GM12878 (cell line): Measurements from ENCODE around the gene SDCCAG8. TPM values are rescaled to one million over a fixed set of nuclear protein-coding genes. Genes with fewer than 3 reads are reported as not detected.

ENCODE experiments used
- ATAC-seq: fragments of 200-7000 bp; cut with Tn5 transposase; 3 replicates; pipeline ENCODE4 v1.9.1; 2020; ENCODE audit warnings: mild to moderate bottlenecking, moderate library complexity
- BruUV-seq: library from RNA; stranded (reverse); fragments of 400-500 nt; replicated peaks from 2 replicates; lab custom pipeline; 2021; lab: Mats Ljungman, UMichigan
- CTCF ChIA-PET: fragments of 300-600 bp; sonication (Branson Sonifier 250); formaldehyde crosslinking; extraction: SDS; loops from one replicate; lab custom pipeline; 2021; ENCODE audit warnings: inconsistent platforms; lab: Yijun Ruan, JAX
- POLR2A ChIA-PET: fragments of 350-600 bp; formaldehyde crosslinking; extraction: SDS; loops from one replicate; lab custom pipeline; 2021; ENCODE audit warnings: inconsistent platforms; lab: Charles Lee
- RAD21 ChIA-PET: fragments of 300-600 bp; sonication (Branson Sonifier 250); formaldehyde crosslinking; loops from one replicate; lab custom pipeline; 2023; ENCODE audit warnings: antibody characterized with exemption; ENCODE audit not compliant: unreplicated experiment; lab: Charles Lee
- SMC1A ChIA-PET: fragments of 300-600 bp; sonication (Branson Sonifier 250); formaldehyde crosslinking; loops from one replicate; lab custom pipeline; 2023; ENCODE audit not compliant: unreplicated experiment, uncharacterized antibody; lab: Charles Lee
- DNase-seq: peaks from one replicate; pipeline ENCODE4 v3.0.0-alpha.2; 2011; ENCODE audit warnings: low read depth, low spot score
- FAIRE-seq: peaks from 3 replicates; lab custom pipeline; 2011; peaks lifted over from hg19 to GRCh38; lab: Jason Lieb, UNC
- H2AFZ ChIP-seq: 2 replicates; pipeline ENCODE4 v1.6.0; 2011; ENCODE audit warnings: low read depth, low read length, control low read depth; ENCODE audit not compliant: control insufficient read depth
- H3K27ac ChIP-seq: 2 replicates; pipeline ENCODE4 v1.5.1; 2011; ENCODE audit warnings: control low read depth; ENCODE audit not compliant: control insufficient read depth, insufficient read depth
- H3K27me3 ChIP-seq, 2 experiments: replicated peaks in 1 of 2; 2 replicates each; pipeline versions ENCODE4 v1.6.0 to v1.6.1; 2011; ENCODE audit warnings: low read length in 1 of 2; ENCODE audit not compliant: control insufficient read depth in 2 of 2, insufficient read depth in 2 of 2
- H3K36me3 ChIP-seq, 2 experiments: 2 replicates each; pipeline ENCODE4 v1.5.1; 2011; ENCODE audit warnings: low read length in 1 of 2; ENCODE audit not compliant: control insufficient read depth in 2 of 2, insufficient read depth in 2 of 2
- H3K4me1 ChIP-seq: 2 replicates; pipeline ENCODE4 v1.6.1; 2011; ENCODE audit warnings: mild to moderate bottlenecking, low read length, moderate library complexity, mixed read lengths; ENCODE audit not compliant: control insufficient read depth, insufficient read depth
- H3K4me2 ChIP-seq: 2 replicates; pipeline ENCODE4 v1.6.0; 2011; ENCODE audit warnings: control low read depth; ENCODE audit not compliant: control insufficient read depth, insufficient read depth
- H3K4me3 ChIP-seq: fragments of 200-600 bp; sonication (generic); 2 replicates; pipeline ENCODE4 v1.5.1; 2016
- H3K79me2 ChIP-seq: 2 replicates; pipeline ENCODE4 v1.6.0; 2011; ENCODE audit warnings: low read length; ENCODE audit not compliant: control insufficient read depth, insufficient read depth
- H3K9ac ChIP-seq: 2 replicates; pipeline ENCODE4 v1.8.0; 2011; ENCODE audit warnings: low read length, control low read depth, mixed read lengths; ENCODE audit not compliant: control insufficient read depth, insufficient read depth
- H3K9me3 ChIP-seq: replicated peaks from 3 replicates; pipeline ENCODE4 v1.5.1; 2011; ENCODE audit warnings: mild to moderate bottlenecking, low read length; ENCODE audit not compliant: control insufficient read depth, insufficient read depth
- H4K20me1 ChIP-seq: 2 replicates; pipeline ENCODE4 v1.6.0; 2011; ENCODE audit not compliant: control insufficient read depth, insufficient read depth
- ASH2L ChIP-seq: fragments of 300-600, 200-600 bp; sonication (generic); IDR thresholded peaks from 2 replicates; pipeline ENCODE4 v1.6.1; 2017; ENCODE audit warnings: low read depth, mild to moderate bottlenecking, borderline replicate concordance
- BMI1 ChIP-seq: fragments of 450-650 bp; IDR thresholded peaks from 2 replicates; pipeline ENCODE4 v1.6.1; 2016; ENCODE audit warnings: mild to moderate bottlenecking, moderate library complexity, borderline replicate concordance
- DPF2 ChIP-seq: fragments of 450-650 bp; IDR thresholded peaks from 2 replicates; pipeline ENCODE4 v1.6.1; 2017; ENCODE audit warnings: mild to moderate bottlenecking
- ELK1 ChIP-seq: IDR thresholded peaks from 2 replicates; pipeline ENCODE4 v1.6.1; 2012; ENCODE audit warnings: low read depth, low read length, improper control_type of control experiment
- GABPA ChIP-seq: IDR thresholded peaks from 2 replicates; pipeline ENCODE4 v1.6.1; 2014; ENCODE audit warnings: antibody characterized with exemption, low read depth, mild to moderate bottlenecking, inconsistent platforms
- HSF1 ChIP-seq: fragments of 150-350 bp; IDR thresholded peaks from 2 replicates; pipeline ENCODE4 v1.6.1; 2014; ENCODE audit warnings: mild to moderate bottlenecking, low read depth, low read length
- IRF5 ChIP-seq: fragments of 450-650 bp; IDR thresholded peaks from 2 replicates; pipeline ENCODE4 v1.6.1; 2017; ENCODE audit warnings: borderline replicate concordance
- KLF5 ChIP-seq: fragments of 450-650 bp; IDR thresholded peaks from 2 replicates; pipeline ENCODE4 v1.6.1; 2014; ENCODE audit warnings: mild to moderate bottlenecking; ENCODE audit not compliant: partially characterized antibody
- NR2C2 ChIP-seq: IDR thresholded peaks from 2 replicates; pipeline ENCODE4 v1.6.1; 2011; ENCODE audit warnings: borderline replicate concordance, low read depth; ENCODE audit not compliant: control insufficient read depth, insufficient read length
- PKNOX1 ChIP-seq: fragments of 450-650 bp; IDR thresholded peaks from 2 replicates; pipeline ENCODE4 v1.6.1; 2016; ENCODE audit warnings: mild to moderate bottlenecking
- SMAD5 ChIP-seq: IDR thresholded peaks from 2 replicates; pipeline ENCODE4 v1.6.1; 2016; ENCODE audit warnings: antibody characterized with exemption, low read depth
- ZNF217 ChIP-seq: fragments of 450-650 bp; IDR thresholded peaks from 2 replicates; pipeline ENCODE4 v1.6.1; 2017; ENCODE audit warnings: antibody characterized with exemption, mild to moderate bottlenecking
- ZNF384 ChIP-seq: IDR thresholded peaks from 2 replicates; pipeline ENCODE4 v1.6.1; 2012; ENCODE audit warnings: low read depth, mild to moderate bottlenecking, low read length, improper control_type of control experiment, borderline replicate concordance
- WGBS: methylation state at CpG from one replicate; pipeline ENCODE4 v1.1.6; 2016; ENCODE audit warnings: low lambda C conversion rate; ENCODE audit not compliant: insufficient replicate concordance, insufficient coverage; ENCODE audit errors: missing lambda C conversion rate; 5-methylcytosine and 5-hydroxymethylcytosine counted together
- in situ Hi-C: fragments of 300-500 bp; cut with MboI; formaldehyde crosslinking; loops from 9 replicates; pipeline ENCODE4 v1.14.3; 2018; ENCODE audit warnings: mixed read lengths
- intact Hi-C: fragments of 100-400 bp; cut with micrococcal nuclease; formaldehyde crosslinking; loops from one replicate; pipeline ENCODE4 v1.14.2; 2022; ENCODE audit not compliant: unreplicated experiment
- polyA plus RNA-seq, 11 experiments: library from polyadenylated mRNA; depleted of rRNA in 4 of 11; unstranded in 6 of 11; stranded (reverse) in 5 of 11; fragments of >200 nt; fragmentation: Nextera tagmentation in 4 of 11; fragmentation: Illumina TruSeq in 1 of 11; extraction: Ambion mirVana in 4 of 11; extraction: Trizol in 1 of 11; gene quantifications; 1 replicate in 1 of 11; 2 replicates in 10 of 11; pipeline versions ENCODE4 v1.2.1 to v1.2.3, GENCODE V29; 2011 to 2016; ENCODE audit warnings: inconsistent platforms in 2 of 11, missing spikeins in 2 of 11, low read depth in 1 of 11
- total RNA-seq, 4 experiments: library from RNA; depleted of rRNA in 3 of 4; stranded (reverse); fragments of >200 nt in 3 of 4; fragmentation: Illumina TruSeq in 1 of 4; extraction: Trizol in 1 of 4; gene quantifications; 2 replicates each; pipeline versions ENCODE4 v1.2.1 to v1.2.3, GENCODE V29; 2013 to 2021

Gene SDCCAG8
- total and polyA plus RNA-seq, 10 of the 15 experiments (the other 5 are each of a cell fraction or from before 2014, with no cell fraction given), result 15.0 to 25.6 (median 20.6) TPM

- ATAC-seq (no peak), DNase-seq (no peak), FAIRE-seq (no peak)
- ChIA-PET RAD21 (no interaction called here), POLR2A (no interaction called here), CTCF (no interaction called here), SMC1A (no interaction called here)
- Histone ChIP-seq H3K79me2 (no peaks in the 10 kb centered on the region), H3K27ac (no peak overlapping the region), H3K4me3 (no peak overlapping the region), H3K9me3 (no peaks in the 10 kb centered on the region), H2AFZ (no peak overlapping the region), H4K20me1 (no peaks in the 10 kb centered on the region), H3K36me3 (no peaks in the 10 kb centered on the region), H3K9ac (no peak overlapping the region), H3K27me3 (no peaks in the 10 kb centered on the region), H3K4me1 (peaks cover 7% of the 10 kb centered on the region; the same call in 1 of the 2 replicates), H3K4me2 (no peak overlapping the region)
- WGBS, result 100% methylated on average over 3 of the region's 3 CpGs
- in situ Hi-C loops (no loop called here), intact Hi-C loops (no loop called here)
- no peak for TF ChIP-seq KLF5
- no peak for TF ChIP-seq PKNOX1
- no peak for TF ChIP-seq ZNF384
- TF ChIP-seq SMAD5, result no peak
- TF ChIP-seq ZNF217, result no peak
- no peak for TF ChIP-seq ELK1
- no peak for TF ChIP-seq DPF2
- no peak for TF ChIP-seq IRF5
- TF ChIP-seq BMI1, result no peak
- no peak for TF ChIP-seq ASH2L
- no peak for TF ChIP-seq GABPA
- TF ChIP-seq NR2C2, result no peak
- no peak for TF ChIP-seq HSF1
- no TSS peak for BruUV-seq
Observed at GRCh38 chr1:243469497-243469896, 213.7 kb downstream of the SDCCAG8 start.
